Smooth muscle cell (in vitro differentiated cells): ENCODE measurements around the gene GDPGP1. TPM values are rescaled to one million over a fixed set of nuclear protein-coding genes. Genes with fewer than 3 reads are reported as not detected.
"Not testable (repeated sequence)": the region's sequence is repeated elsewhere in the genome, so short reads cannot be mapped to it uniquely, and the experiment has no call there.

ENCODE experiments used
- DNase-seq: peaks from one replicate; lab custom pipeline; 2025; ENCODE audit not compliant: unreplicated experiment; lab: John Stamatoyannopoulos, UW
- H2AFZ ChIP-seq: fragments of 200-600 bp; sonication (generic); 2 replicates; pipeline ENCODE4 v1.6.0; 2016; ENCODE audit warnings: antibody characterized with exemption, low read depth, mild to moderate bottlenecking
- H3F3A ChIP-seq: fragments of 200-600 bp; sonication (generic); 2 replicates; pipeline ENCODE4 v1.6.0; 2017; ENCODE audit warnings: antibody characterized with exemption, low read depth
- H3K27ac ChIP-seq: fragments of 200-600 bp; sonication (generic); 2 replicates; pipeline ENCODE4 v1.5.1; 2016; ENCODE audit warnings: low read depth, mild to moderate bottlenecking
- H3K27me3 ChIP-seq: fragments of 200-600 bp; sonication (generic); 2 replicates; pipeline ENCODE4 v1.6.1; 2016; ENCODE audit warnings: low read depth, mild to moderate bottlenecking
- H3K36me3 ChIP-seq: fragments of 200-600 bp; sonication (generic); 2 replicates; pipeline ENCODE4 v1.5.1; 2016; ENCODE audit warnings: low read depth
- H3K4me1 ChIP-seq: fragments of 200-600 bp; sonication (generic); 2 replicates; pipeline ENCODE4 v1.5.1; 2016; ENCODE audit warnings: low read depth
- H3K4me2 ChIP-seq: fragments of 200-600 bp; sonication (generic); 2 replicates; pipeline ENCODE4 v1.6.0; 2016; ENCODE audit warnings: mild to moderate bottlenecking
- H3K4me3 ChIP-seq: fragments of 200-600 bp; sonication (generic); 2 replicates; pipeline ENCODE4 v1.5.1; 2016; ENCODE audit warnings: mild to moderate bottlenecking
- H3K79me2 ChIP-seq: fragments of 200-600 bp; sonication (generic); 2 replicates; pipeline ENCODE4 v1.6.0; 2016; ENCODE audit warnings: low read depth, mild to moderate bottlenecking
- H3K9ac ChIP-seq: fragments of 200-600 bp; sonication (generic); 2 replicates; pipeline ENCODE4 v1.6.0; 2016; ENCODE audit warnings: low read depth
- H3K9me3 ChIP-seq: fragments of 200-600 bp; sonication (generic); replicated peaks from 2 replicates; pipeline ENCODE4 v1.5.1; 2016; ENCODE audit warnings: low read depth
- H4K20me1 ChIP-seq: fragments of 200-600 bp; sonication (generic); 2 replicates; pipeline ENCODE4 v1.6.0; 2016; ENCODE audit warnings: low read depth
- whole genome bisulfite sequencing: methylation state at CpG from one replicate; pipeline ENCODE4 v1.1.7; 2016; ENCODE audit warnings: low lambda C conversion rate; 5-methylcytosine and 5-hydroxymethylcytosine counted together
- polyA plus RNA-seq: library from polyadenylated mRNA; unstranded; fragments of >200 nt; fragmentation: Nextera tagmentation; extraction: Ambion mirVana; gene quantifications from 2 replicates; pipeline ENCODE4 v1.2.1, GENCODE V29; 2016
- total RNA-seq: library from RNA; depleted of rRNA; stranded (reverse); fragments of >200 nt; gene quantifications from 2 replicates; pipeline ENCODE4 v1.2.3, GENCODE V29; 2014
- TF ChIP-seq, protein P1 (sequence below): fragments of 200-600 bp; sonication (generic); IDR thresholded peaks from 2 replicates; pipeline ENCODE4 v1.5.1; 2017; ENCODE audit warnings: borderline replicate concordance, mild to moderate bottlenecking, antibody characterized with exemption; ENCODE audit not compliant: insufficient read depth, poor library complexity, severe bottlenecking

GDPGP1 gene
- total and polyA plus RNA-seq, 2 experiments from 2014 or later, result 0.09 to 0.21 TPM

GRCh38 chr15:90249203-90249863, 15.3 kb downstream of the GDPGP1 start, which contains the start of gene TTLL13:
Gene TTLL13 (plus strand): TSS chr15:90249556. CDS start chr15:90250631, 1,075 bp downstream.
- Histone ChIP-seq H3K9ac (no peak within 1 kb of the TSS), H3K79me2 (no peaks in the 10 kb centered on the region), H3K9me3 (no peaks in the 10 kb centered on the region), H3K27me3 (no peaks in the 10 kb centered on the region), H3K27ac (no peak within 1 kb of the TSS), H3K4me1 (no peaks in the 10 kb centered on the region), H3K36me3 (no peaks in the 10 kb centered on the region), H2AFZ (peak within 1 kb of the TSS; percentile 71), H3K4me3 (peak within 1 kb of the TSS; percentile 57), H3F3A (no peaks in the 10 kb centered on the region), H3K4me2 (peak within 1 kb of the TSS; percentile 86), H4K20me1 (no peaks in the 10 kb centered on the region)
- 2% methylated on average over 44 of the region's 44 CpGs for WGBS
- TF ChIP-seq, protein P1, sequence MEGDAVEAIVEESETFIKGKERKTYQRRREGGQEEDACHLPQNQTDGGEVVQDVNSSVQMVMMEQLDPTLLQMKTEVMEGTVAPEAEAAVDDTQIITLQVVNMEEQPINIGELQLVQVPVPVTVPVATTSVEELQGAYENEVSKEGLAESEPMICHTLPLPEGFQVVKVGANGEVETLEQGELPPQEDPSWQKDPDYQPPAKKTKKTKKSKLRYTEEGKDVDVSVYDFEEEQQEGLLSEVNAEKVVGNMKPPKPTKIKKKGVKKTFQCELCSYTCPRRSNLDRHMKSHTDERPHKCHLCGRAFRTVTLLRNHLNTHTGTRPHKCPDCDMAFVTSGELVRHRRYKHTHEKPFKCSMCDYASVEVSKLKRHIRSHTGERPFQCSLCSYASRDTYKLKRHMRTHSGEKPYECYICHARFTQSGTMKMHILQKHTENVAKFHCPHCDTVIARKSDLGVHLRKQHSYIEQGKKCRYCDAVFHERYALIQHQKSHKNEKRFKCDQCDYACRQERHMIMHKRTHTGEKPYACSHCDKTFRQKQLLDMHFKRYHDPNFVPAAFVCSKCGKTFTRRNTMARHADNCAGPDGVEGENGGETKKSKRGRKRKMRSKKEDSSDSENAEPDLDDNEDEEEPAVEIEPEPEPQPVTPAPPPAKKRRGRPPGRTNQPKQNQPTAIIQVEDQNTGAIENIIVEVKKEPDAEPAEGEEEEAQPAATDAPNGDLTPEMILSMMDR, result no peak
- DNase-seq, result peak; percentile 79

GRCh38 chr15:90257776-90258175, 23.8 kb downstream of the GDPGP1 start:
- Histone ChIP-seq H4K20me1 (no peaks in the 10 kb centered on the region), H3K4me3 (no peak overlapping the region), H3K36me3 (no peaks in the 10 kb centered on the region), H2AFZ (no peak overlapping the region), H3K27ac (no peak overlapping the region), H3K4me1 (no peaks in the 10 kb centered on the region), H3K27me3 (peaks cover 5% of the 10 kb centered on the region), H3F3A (no peaks in the 10 kb centered on the region), H3K4me2 (no peak overlapping the region), H3K9me3 (no peaks in the 10 kb centered on the region), H3K79me2 (no peaks in the 10 kb centered on the region), H3K9ac (no peak overlapping the region)
- WGBS, result 90% methylated on average over 7 of the region's 7 CpGs
- DNase-seq, result no peak
- TF ChIP-seq, protein P1, result no peak

DNA sequence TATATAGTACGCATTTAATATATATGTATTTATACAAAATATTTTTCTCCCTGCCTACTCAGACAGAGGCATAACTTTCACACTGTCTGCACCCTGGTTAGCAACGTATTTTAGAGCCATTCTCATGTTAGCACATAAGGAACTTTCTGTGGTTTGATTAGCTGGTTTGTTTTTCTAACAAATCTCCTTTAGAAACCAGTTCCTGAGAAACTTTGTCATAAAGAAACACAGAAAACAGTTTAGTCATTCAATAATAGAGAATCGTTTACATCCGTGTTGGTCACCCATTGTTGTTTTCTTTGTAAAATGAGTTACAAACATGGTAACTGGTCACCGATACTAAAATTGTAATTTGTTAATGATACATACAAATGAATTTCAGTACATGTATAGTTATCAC, 25.5 kb downstream of the GDPGP1 start:
- H3K4me3 ChIP-seq, result no peak overlapping the region
- H2AFZ ChIP-seq, result no peak overlapping the region
- H3K4me2 ChIP-seq, result no peak overlapping the region
- H3K4me1 ChIP-seq, result no peaks in the 10 kb centered on the region
- peaks cover 5% of the 10 kb centered on the region for H3K27me3 ChIP-seq
- H3K36me3 ChIP-seq, result no peaks in the 10 kb centered on the region
- no peaks in the 10 kb centered on the region for H4K20me1 ChIP-seq
- no peak overlapping the region for H3K9ac ChIP-seq
- H3K27ac ChIP-seq, result no peak overlapping the region
- H3K79me2 ChIP-seq, result no peaks in the 10 kb centered on the region
- 79% methylated on average over 5 of the region's 5 CpGs for WGBS
- no peaks in the 10 kb centered on the region for H3F3A ChIP-seq
- TF ChIP-seq, protein P1, result no peak
- no peaks in the 10 kb centered on the region for H3K9me3 ChIP-seq
- DNase-seq, result no peak

- not testable (repeated sequence) for H3K79me2 ChIP-seq, H3K4me3 ChIP-seq, H3K9ac ChIP-seq, H4K20me1 ChIP-seq, H3K4me2 ChIP-seq, H3K27me3 ChIP-seq, DNase-seq, H3K9me3 ChIP-seq, H3K4me1 ChIP-seq, H3K27ac ChIP-seq, H2AFZ ChIP-seq, H3F3A ChIP-seq, H3K36me3 ChIP-seq
- 88% methylated on average over 6 of the region's 6 CpGs for WGBS
Measured at GRCh38 chr15:90260731-90261130, 26.7 kb downstream of the GDPGP1 start.
